Measurements from ENCODE around the gene UBE2H. TPM values are rescaled to one million over a fixed set of nuclear protein-coding genes. Genes with fewer than 3 reads are reported as not detected.
"Not testable (repeated sequence)": the region's sequence is repeated elsewhere in the genome, so short reads cannot be mapped to it uniquely, and the experiment has no call there.

The UBE2H gene
- total and polyA plus RNA-seq, 2 donors = 23.2 to 31.8 TPM

DNA sequence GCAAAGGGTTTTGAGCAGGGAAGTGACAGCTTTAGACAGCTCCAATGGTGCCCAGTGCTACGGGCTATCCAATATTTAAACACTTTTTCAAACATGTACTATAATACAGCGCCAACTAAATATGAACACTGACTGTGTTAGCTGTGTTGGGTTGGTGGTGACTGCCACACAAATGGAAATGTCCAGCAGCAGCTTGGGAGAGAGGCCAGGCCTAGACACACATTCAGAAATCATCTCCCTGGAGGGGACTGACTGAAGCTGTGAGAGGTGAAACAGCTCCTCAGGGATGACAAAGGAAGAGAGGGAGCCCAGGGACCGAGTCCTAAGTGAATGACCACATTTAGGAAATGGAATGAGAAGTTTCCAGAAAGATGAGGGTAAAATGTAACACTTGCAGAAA lies 115.8 kb downstream of the UBE2H start:
- Histone ChIP-seq H3K36me3 (ENCODE audit: control insufficient read depth in 2 of 2, insufficient read depth in 2 of 2, low read length in 1 of 2) (peaks cover 15 to 42% of the 10 kb centered on the region in 2 donors), H3K27ac (ENCODE audit: low read depth in 1 of 2, low read length in 1 of 2) (no peak overlapping the region), H3K4me3 (ENCODE audit: low read length in 2 of 2) (no peak overlapping the region), H3K4me1 (ENCODE audit: control insufficient read depth in 2 of 2, insufficient read depth in 2 of 2, low read length in 2 of 2) (peaks cover 0 to 8% of the 10 kb centered on the region in 2 donors), H3K9me3 (ENCODE audit: control insufficient read depth in 2 of 2, insufficient read depth in 1 of 2, low read length in 1 of 2) (no peaks in the 10 kb centered on the region), H3K27me3 (ENCODE audit: control insufficient read depth in 2 of 2, insufficient read depth in 1 of 2, low read length in 1 of 2) (no peaks in the 10 kb centered on the region)
- WGBS = 97% methylated on average over 3 of the region's 3 CpGs
- DNase-seq (ENCODE audit: low read depth in 6 of 9, low spot score in 9 of 9) = no peak

DNA sequence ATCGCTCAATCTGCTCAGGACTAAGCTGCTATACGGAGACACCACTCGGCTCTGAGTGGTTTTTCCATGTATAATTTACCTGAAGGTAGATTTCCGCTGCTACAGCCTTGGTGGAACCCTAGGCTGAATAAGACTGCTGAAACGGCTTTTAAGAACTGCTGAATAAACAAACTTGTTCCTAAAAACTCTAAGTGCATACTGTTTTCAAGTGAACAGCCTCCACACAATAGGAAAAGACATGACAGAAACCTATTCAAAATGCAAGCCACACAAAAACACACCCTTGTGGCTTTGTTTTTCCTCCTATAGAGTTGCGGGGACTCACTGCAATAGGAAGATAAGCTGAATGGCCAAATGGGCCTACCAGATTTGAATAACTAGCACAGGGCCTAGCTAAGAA lies 117.2 kb downstream of the UBE2H start:
- peaks cover 19 to 47% of the 10 kb centered on the region in 2 donors for H3K36me3 ChIP-seq (ENCODE audit: control insufficient read depth in 2 of 2, insufficient read depth in 2 of 2, low read length in 1 of 2)
- H3K27ac ChIP-seq (ENCODE audit: low read depth in 1 of 2, low read length in 1 of 2) = no peak overlapping the region

DNA sequence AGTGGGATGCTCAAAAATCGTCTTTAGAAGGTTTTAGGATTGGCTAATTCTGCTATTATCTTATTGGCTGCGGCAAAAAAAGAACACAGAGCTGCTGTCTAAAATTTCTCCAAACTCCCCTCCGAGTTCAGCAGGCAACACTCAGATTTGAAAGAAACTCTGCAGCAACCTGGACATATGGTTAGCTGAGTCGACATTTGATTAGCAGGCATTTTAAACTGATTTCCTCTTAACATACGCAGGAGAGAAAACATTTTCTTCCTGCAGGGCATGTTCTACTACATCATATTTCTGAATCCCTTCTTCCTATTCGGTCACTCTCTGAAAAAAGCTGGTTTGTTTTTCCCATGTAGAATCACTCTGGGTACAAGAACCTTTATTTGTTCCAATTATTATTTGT lies 119.4 kb downstream of the UBE2H start:
- not testable (repeated sequence) for H3K9me3 ChIP-seq (ENCODE audit: control insufficient read depth in 2 of 2, insufficient read depth in 1 of 2, low read length in 1 of 2); H3K27ac ChIP-seq (ENCODE audit: low read depth in 1 of 2, low read length in 1 of 2); DNase-seq (ENCODE audit: low read depth in 6 of 9, low spot score in 9 of 9); H3K27me3 ChIP-seq (ENCODE audit: control insufficient read depth in 2 of 2, insufficient read depth in 1 of 2, low read length in 1 of 2); H3K4me3 ChIP-seq (ENCODE audit: low read length in 2 of 2)
- Histone ChIP-seq H3K4me1 (ENCODE audit: control insufficient read depth in 2 of 2, insufficient read depth in 2 of 2, low read length in 2 of 2) (peaks cover 0 to 11% of the 10 kb centered on the region in 2 donors), H3K36me3 (ENCODE audit: control insufficient read depth in 2 of 2, insufficient read depth in 2 of 2, low read length in 1 of 2) (peaks cover 11 to 41% of the 10 kb centered on the region in 2 donors)
- 97% methylated on average over 6 of the region's 6 CpGs for WGBS

More for the DNA sequence above, 117.2 kb downstream of the UBE2H start:
- DNase-seq (ENCODE audit: low read depth in 6 of 9, low spot score in 9 of 9) = no peak
- no peaks in the 10 kb centered on the region for H3K9me3 ChIP-seq (ENCODE audit: control insufficient read depth in 2 of 2, insufficient read depth in 1 of 2, low read length in 1 of 2)
- 97% methylated on average over 6 of the region's 6 CpGs for WGBS
- no peaks in the 10 kb centered on the region for H3K4me1 ChIP-seq (ENCODE audit: control insufficient read depth in 2 of 2, insufficient read depth in 2 of 2, low read length in 2 of 2)
- no peak overlapping the region for H3K4me3 ChIP-seq (ENCODE audit: low read length in 2 of 2)
- no peaks in the 10 kb centered on the region for H3K27me3 ChIP-seq (ENCODE audit: control insufficient read depth in 2 of 2, insufficient read depth in 1 of 2, low read length in 1 of 2)

DNA sequence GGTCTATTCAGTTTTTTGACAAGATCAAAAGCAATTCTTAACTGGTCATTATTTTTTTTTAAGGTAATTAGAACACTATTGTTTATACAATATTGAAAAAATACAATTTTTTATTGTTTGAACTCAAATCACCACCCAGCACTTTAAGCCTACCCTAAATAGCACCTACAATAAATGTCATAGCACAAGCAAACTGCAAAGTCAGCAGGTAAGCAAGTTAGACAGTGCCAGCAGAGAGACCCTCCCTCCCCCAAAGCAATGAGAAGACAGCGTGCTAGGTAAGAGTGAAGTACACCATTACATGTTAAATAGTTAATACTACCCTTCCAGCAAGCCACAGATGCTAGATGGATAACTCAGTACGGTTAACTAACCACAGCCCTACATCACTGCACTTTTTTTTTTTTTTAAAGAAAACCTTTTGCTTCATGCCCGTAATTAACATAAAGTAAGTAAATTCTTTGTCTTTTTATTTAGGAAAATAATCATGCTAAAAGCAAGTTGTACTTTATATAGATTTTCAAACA lies 120.0 kb downstream of the UBE2H start:
- no peak for DNase-seq (ENCODE audit: low read depth in 6 of 9, low spot score in 9 of 9)
- no peaks in the 10 kb centered on the region for H3K9me3 ChIP-seq (ENCODE audit: control insufficient read depth in 2 of 2, insufficient read depth in 1 of 2, low read length in 1 of 2)
- WGBS = 96% methylated on average over 3 of the region's 3 CpGs
- H3K36me3 ChIP-seq (ENCODE audit: control insufficient read depth in 2 of 2, insufficient read depth in 2 of 2, low read length in 1 of 2) = peaks cover 9 to 40% of the 10 kb centered on the region in 2 donors
- no peaks in the 10 kb centered on the region for H3K27me3 ChIP-seq (ENCODE audit: control insufficient read depth in 2 of 2, insufficient read depth in 1 of 2, low read length in 1 of 2)
- H3K4me3 ChIP-seq (ENCODE audit: low read length in 2 of 2) = no peak overlapping the region
- H3K4me1 ChIP-seq (ENCODE audit: control insufficient read depth in 2 of 2, insufficient read depth in 2 of 2, low read length in 2 of 2) = peaks cover 0 to 11% of the 10 kb centered on the region in 2 donors
- H3K27ac ChIP-seq (ENCODE audit: low read depth in 1 of 2, low read length in 1 of 2) = no peak overlapping the region

DNA sequence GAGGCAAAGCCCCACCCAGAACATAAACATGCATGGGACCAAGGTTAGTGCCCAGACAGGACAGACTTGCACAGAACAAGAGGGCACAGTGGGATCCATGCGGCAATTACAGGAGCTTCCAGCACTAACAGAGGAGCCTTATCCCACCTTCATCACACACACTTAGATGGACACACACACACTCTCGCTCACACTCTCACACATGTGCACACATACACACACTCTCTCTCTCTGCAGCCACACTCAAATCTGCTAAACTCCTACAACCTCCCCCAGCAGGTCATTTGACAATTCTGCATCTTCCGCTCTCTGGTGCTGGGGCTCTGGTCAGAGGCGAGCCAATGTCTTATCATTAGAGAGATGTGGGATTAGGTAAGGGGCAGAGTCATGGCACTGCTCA lies 120.5 kb downstream of the UBE2H start:
- Histone ChIP-seq H3K36me3 (ENCODE audit: control insufficient read depth in 2 of 2, insufficient read depth in 2 of 2, low read length in 1 of 2) (peaks cover 9 to 36% of the 10 kb centered on the region in 2 donors), H3K27ac (ENCODE audit: low read depth in 1 of 2, low read length in 1 of 2) (no peak overlapping the region), H3K27me3 (ENCODE audit: control insufficient read depth in 2 of 2, insufficient read depth in 1 of 2, low read length in 1 of 2) (no peaks in the 10 kb centered on the region), H3K9me3 (ENCODE audit: control insufficient read depth in 2 of 2, insufficient read depth in 1 of 2, low read length in 1 of 2) (no peaks in the 10 kb centered on the region), H3K4me1 (ENCODE audit: control insufficient read depth in 2 of 2, insufficient read depth in 2 of 2, low read length in 2 of 2) (peaks cover 0 to 11% of the 10 kb centered on the region in 2 donors), H3K4me3 (ENCODE audit: low read length in 2 of 2) (no peak overlapping the region)
- no peak for DNase-seq (ENCODE audit: low read depth in 6 of 9, low spot score in 9 of 9)
- WGBS = 98% methylated on average over 4 of the region's 4 CpGs

DNA sequence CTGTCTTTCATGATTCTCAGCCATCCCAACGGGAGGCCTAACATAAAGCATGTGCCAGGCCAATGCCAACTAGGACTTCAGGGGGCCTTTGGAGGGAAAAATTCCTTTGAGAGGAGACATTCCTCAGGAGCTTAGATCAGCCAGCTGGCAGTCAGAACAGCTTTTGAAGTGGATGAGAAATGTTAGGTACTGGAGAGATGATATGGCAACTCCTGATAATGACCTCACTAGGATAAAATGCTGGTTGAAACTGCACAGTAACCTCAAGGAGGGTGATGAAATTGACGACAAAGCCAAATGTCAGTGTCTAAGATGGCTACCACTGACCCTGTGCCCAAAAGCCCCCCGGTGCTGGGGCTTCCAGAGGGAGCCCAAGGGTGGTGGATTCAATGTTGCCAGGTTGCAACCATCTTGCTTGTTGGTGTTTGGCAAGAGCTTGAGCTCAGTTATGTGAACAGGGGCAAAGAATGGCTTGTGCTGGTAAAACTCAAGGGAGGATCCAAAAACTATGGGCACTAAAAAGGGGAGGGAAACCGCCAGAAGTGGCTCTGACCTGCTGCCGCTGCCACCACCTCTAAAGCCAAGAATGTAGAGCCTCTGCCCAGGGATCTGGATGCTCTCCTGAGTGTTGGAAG lies 121.2 kb downstream of the UBE2H start:
- over 99% methylated on average over 5 of the region's 5 CpGs for WGBS

DNA sequence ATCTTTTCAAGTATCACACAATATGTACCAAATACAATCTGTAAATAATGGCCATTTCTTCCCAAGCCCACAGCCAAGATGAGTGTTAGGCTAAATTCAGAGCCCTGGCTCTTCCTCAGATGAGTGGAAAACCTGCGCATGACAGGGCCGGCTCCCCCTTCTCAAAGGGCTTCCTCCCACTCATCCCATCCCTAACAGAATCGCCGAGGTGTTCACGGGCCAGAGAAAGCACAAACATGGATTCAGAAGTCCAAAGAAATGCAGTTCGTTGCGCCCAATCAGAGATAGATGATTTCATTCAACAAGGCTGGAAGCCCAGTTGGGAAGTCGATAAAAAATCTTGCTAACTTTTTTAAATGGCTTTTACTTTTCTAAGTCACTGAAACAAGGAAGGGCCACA lies 121.8 kb downstream of the UBE2H start:
- Histone ChIP-seq H3K27me3 (ENCODE audit: control insufficient read depth in 2 of 2, insufficient read depth in 1 of 2, low read length in 1 of 2) (peaks cover 0 to 2% of the 10 kb centered on the region in 2 donors), H3K36me3 (ENCODE audit: control insufficient read depth in 2 of 2, insufficient read depth in 2 of 2, low read length in 1 of 2) (peaks cover 9 to 32% of the 10 kb centered on the region in 2 donors), H3K4me3 (ENCODE audit: low read length in 2 of 2) (no peak overlapping the region), H3K4me1 (ENCODE audit: control insufficient read depth in 2 of 2, insufficient read depth in 2 of 2, low read length in 2 of 2) (peaks cover 0 to 15% of the 10 kb centered on the region in 2 donors), H3K9me3 (ENCODE audit: control insufficient read depth in 2 of 2, insufficient read depth in 1 of 2, low read length in 1 of 2) (no peaks in the 10 kb centered on the region), H3K27ac (ENCODE audit: low read depth in 1 of 2, low read length in 1 of 2) (no peak overlapping the region)
- 96% methylated on average over 8 of the region's 8 CpGs for WGBS
- DNase-seq (ENCODE audit: low read depth in 6 of 9, low spot score in 9 of 9) = no peak

More for the DNA sequence above, 121.2 kb downstream of the UBE2H start:
- no peak for DNase-seq (ENCODE audit: low read depth in 6 of 9, low spot score in 9 of 9)
- Histone ChIP-seq H3K9me3 (ENCODE audit: control insufficient read depth in 2 of 2, insufficient read depth in 1 of 2, low read length in 1 of 2) (no peaks in the 10 kb centered on the region), H3K27ac (ENCODE audit: low read depth in 1 of 2, low read length in 1 of 2) (no peak overlapping the region), H3K27me3 (ENCODE audit: control insufficient read depth in 2 of 2, insufficient read depth in 1 of 2, low read length in 1 of 2) (no peaks in the 10 kb centered on the region), H3K4me1 (ENCODE audit: control insufficient read depth in 2 of 2, insufficient read depth in 2 of 2, low read length in 2 of 2) (peaks cover 0 to 11% of the 10 kb centered on the region in 2 donors), H3K4me3 (ENCODE audit: low read length in 2 of 2) (no peak overlapping the region), H3K36me3 (ENCODE audit: control insufficient read depth in 2 of 2, insufficient read depth in 2 of 2, low read length in 1 of 2) (peaks cover 9 to 32% of the 10 kb centered on the region in 2 donors)

DNA sequence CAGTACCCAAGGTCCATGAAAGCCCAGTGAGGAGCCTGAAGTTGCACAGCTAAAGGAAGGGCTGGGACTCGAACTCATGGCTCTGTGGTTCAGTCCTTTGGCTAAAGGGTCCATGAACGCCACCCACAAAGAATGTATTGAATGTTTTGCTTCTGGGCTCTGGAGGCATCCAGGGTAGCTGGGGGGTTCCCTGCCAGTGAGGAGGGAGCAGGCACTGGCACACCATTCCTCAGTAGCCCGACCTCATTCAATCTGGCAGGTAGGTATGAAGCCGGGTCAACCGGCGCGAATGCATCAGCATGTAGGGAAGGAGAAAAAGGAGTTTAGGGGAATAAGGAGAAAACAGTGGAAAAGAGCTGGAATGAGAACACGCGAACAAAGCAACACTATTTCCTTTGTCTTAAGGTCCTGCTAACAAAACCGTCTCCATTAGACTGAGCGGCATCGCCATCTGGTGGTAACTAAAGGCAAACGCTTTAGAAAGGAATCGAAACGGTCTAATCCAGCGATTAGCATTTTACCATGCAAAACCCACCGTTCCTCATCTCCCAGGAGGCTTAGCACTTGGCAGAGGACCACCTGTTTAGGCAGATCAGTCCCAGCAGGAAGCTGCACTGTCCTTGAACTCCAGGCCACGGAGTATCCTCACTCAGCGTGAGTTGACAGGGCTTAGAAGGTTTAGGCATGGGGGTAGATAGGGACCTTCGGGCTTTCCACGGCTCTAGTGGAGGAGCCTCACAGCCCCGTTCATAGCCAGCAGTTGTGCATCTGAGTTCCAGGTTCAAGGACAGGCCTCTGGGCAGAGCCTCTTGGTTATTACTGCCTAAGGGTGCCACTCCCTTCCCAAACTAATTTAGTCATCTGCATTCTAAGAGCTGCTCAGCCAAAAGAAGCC lies 122.8 kb downstream of the UBE2H start:
- WGBS = 32% methylated on average over 22 of the region's 22 CpGs
- Histone ChIP-seq H3K9me3 (ENCODE audit: control insufficient read depth in 2 of 2, insufficient read depth in 1 of 2, low read length in 1 of 2) (no peaks in the 10 kb centered on the region), H3K27ac (ENCODE audit: low read depth in 1 of 2, low read length in 1 of 2) (no peak overlapping the region), H3K27me3 (ENCODE audit: control insufficient read depth in 2 of 2, insufficient read depth in 1 of 2, low read length in 1 of 2) (peaks cover 0 to 8% of the 10 kb centered on the region in 2 donors), H3K4me3 (ENCODE audit: low read length in 2 of 2) (no peak overlapping the region), H3K4me1 (ENCODE audit: control insufficient read depth in 2 of 2, insufficient read depth in 2 of 2, low read length in 2 of 2) (peaks cover 0 to 23% of the 10 kb centered on the region in 2 donors), H3K36me3 (ENCODE audit: control insufficient read depth in 2 of 2, insufficient read depth in 2 of 2, low read length in 1 of 2) (peaks cover 9 to 26% of the 10 kb centered on the region in 2 donors)
- peak in 8 of 9 donors; percentile 52 to 85 (median 70) for DNase-seq (ENCODE audit: low read depth in 6 of 9, low spot score in 9 of 9)

All from thymus (tissue), 11 donors.